GM18868 (cell line): ENCODE data around the gene RHBDD2.

Experiments
- ATAC-seq: cut with Tn5 transposase; IDR thresholded peaks from one replicate; pipeline ENCODE4 v1.9.1; 2021; ENCODE audit warnings: mild to moderate bottlenecking, moderate library complexity; ENCODE audit not compliant: unreplicated experiment

The RHBDD2 gene

GRCh38 chr7:75916259-75916658 is 37.4 kb downstream of the RHBDD2 start:
- ATAC-seq: no peak

- ATAC-seq: no peak
Measured at GRCh38 chr7:75916685-75917634, 38.1 kb downstream of the RHBDD2 start.

DNA sequence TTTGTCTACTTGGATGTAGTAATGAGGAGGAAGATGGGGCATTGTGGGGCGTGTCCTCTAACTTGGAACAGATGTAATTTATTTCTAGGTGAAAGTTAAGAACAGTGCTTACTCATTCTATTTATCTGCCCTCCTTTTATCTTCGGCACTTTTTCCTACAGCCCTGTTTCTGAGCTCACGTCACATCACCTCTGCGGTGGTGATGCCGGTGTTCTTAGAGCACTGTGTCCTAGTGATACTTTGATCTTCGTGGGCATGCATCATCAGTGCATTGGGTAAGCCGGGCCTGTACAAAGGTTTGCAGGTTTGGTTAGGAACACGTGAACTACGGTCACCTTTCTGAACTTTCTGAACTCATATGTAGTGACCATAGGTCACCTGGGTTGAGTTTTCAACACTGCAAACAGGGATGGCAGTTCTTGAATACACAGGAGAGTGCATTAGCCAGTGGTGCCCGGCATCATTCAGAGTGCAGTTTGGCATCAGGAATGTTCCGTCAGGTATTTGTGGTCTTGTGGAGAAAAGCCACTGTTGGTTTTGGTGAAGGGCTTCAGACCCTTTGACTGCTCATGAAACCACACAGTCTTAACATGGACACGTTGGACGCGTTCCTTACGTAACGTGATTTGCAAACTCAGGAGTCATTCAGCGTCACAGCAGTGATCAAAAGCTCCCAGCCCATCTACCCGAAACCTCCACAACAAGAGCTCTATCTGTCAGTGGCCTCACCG is 41.8 kb downstream of the RHBDD2 start:
- ATAC-seq: no peak

DNA sequence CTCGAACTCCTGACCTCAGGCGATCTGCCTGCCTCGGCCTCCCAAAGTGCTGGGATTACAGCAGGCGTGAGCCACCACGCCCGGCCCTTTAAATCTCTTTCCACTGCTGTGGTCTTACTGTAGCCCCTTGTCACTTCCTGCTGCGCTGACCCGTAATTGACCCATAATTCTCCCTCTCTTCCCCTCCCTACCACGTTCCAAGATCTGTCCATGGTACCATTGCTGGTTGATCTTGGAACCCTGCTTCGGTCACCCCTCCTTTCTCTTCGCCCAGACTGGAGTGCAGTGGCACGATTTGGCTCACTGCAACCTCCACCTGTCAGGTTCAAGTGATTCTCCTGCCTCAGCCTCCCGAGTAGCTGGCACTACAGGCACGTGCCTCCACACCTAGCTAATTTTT is 42.6 kb downstream of the RHBDD2 start:
- ATAC-seq: no peak

- ATAC-seq: no peak
Measured at GRCh38 chr7:75922966-75923603, 44.3 kb downstream of the RHBDD2 start.

DNA sequence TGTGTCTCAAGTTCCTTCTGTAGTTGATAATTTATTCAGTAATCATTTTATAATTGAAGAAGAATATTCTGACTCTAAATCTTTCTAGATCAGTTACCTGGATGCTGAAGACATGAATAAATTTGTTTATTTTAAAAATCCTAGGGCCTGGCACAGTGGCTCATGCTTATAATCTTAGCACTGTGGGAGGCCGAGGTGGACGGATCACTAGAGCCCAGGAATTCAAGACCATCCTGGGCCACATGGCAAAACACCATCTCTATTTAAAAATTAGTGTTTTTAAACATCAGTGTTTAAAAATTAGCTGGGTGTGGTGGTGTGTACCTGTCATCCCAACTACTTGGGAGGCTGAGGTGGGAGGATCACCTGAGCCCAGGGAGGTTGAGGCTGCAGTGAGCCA is 45.4 kb downstream of the RHBDD2 start:
- ATAC-seq: no peak

DNA sequence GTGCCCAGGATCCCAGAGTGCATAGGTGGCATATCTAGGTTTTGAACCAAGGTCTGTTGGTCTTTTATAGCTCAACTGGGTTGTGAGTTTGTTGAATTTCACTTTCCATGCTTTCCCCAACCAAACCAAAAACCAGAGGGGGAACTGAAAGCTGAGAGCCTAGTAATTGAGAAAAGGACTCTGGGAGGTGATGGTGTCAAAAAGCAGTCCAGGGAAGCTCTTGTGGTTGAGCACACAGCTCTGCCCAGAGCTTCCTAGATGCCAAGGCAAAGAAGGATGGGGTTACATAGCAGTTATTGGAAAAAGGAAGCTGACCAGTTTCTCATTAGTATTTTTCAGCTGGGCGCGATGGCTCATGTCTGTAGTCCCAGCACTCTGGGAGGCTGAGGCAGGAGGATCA is 46.1 kb downstream of the RHBDD2 start:
- no peak for ATAC-seq

DNA sequence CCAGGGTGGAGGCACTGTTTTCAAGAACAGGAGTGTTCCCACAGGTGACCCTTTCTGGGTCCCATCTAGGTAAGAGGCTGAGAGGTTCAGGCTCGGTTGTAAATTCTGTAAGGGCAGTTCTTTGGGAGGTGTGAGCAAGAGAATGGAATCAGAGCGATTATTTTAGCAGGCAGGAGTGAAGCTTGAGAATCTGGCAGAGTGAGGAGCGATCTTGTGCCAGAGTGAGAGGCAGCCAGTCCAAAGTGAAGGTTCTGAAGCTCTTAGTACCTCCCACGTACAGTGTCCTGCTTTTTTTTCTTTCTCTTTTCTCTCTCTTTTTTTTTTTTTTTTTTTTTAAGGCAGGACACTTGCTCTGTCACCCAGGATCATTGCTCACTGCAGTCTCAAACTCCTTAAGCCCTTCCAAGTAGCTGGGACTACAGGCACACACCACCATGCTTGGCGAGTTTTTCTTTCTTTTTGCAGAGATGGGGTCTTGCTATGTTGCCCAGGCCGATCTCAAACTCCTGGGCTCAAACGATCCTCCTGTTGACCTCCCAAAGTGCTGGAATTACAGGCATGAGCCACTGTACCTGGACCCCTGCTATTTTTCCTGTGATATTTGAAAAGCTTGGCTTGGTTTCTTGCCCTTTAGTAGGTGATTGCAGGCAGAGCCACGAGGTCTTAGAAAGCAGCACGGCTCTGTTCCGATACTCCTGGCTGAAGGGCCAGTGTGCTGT is 47.0 kb downstream of the RHBDD2 start:
- ATAC-seq: no peak

GRCh38 chr7:75928568-75928914 is 49.7 kb downstream of the RHBDD2 start:
- ATAC-seq: peak; percentile 87

GRCh38 chr7:75931680-75932079 is 52.8 kb downstream of the RHBDD2 start:
- no peak for ATAC-seq

DNA sequence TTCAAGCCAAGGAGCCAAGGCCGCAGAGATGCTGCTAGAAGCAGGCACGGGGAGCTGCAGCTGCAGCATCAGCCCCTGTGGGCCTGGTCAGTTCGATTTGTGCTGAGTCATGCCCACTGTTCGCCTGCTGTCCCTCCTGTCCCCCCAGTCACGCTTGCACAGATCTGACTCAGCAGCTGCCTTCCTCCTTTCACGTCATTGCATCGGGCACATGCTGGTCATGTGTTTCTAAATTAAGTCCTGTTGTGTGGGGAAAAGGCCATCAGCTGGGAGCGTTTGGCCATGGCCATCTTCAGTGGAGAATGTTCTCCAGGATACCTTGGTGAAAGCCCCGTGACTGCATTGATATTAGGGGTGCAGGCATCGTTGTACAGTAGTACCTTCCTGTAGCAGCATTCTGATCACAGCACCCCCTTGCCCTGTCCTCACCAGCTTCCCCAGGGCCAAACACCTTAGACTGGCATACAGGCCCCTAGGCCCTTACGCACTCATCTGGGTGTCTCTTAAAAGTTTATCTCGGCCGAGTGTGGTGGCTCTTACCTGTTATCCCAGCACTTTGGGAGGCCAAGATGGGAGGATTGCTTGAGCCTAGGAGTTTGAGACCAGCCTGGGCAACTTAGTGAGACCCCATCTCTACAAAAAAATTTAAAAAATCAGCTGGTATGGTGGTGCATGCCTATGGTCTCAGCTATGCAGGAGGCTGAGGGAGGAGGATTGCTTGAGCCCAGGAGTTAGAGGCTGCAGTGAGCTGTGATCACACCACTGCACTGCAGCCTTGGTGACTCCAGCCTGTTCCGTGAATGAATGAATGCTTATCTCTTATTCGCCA is 59.3 kb downstream of the RHBDD2 start:
- ATAC-seq: no peak
